Measurements from ENCODE around the gene ZNF570. TPM values are rescaled to one million over a fixed set of nuclear protein-coding genes. Genes with fewer than 3 reads are reported as not detected.

The ZNF570 gene
- total RNA-seq, 2 donors from 2014 or later, result 10.5 to 11.8 TPM

DNA sequence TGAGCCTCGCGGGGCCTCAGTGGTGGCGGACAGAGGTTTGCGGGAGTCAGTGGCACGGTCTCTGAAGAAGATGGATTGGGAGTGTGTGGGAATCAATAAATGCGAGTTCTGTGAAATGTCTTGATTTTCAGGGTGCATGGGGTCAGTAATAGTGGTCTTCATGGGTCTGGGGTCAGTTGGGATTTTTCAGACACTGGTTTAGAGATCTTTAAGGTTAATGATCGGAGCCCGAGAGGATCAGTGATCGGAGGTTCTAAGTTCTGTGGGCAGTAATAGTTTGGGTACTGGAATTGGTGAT, 38.0 kb downstream of the ZNF570 start:
- no peak overlapping the region for H3K4me3 Mint-ChIP-seq
- H3K27me3 Mint-ChIP-seq, result no peaks in the 10 kb centered on the region
- peaks cover 8% of the 10 kb centered on the region for H3K36me3 Mint-ChIP-seq (ENCODE audit: low read depth)
- ATAC-seq, result no peak
- no peak overlapping the region for H3K27ac Mint-ChIP-seq
- no peak for DNase-seq
- peaks cover 3% of the 10 kb centered on the region for H3K9me3 ChIP-seq (ENCODE audit: control insufficient read depth, low read length, poor library complexity, severe bottlenecking)
- H3K4me1 Mint-ChIP-seq, result no peaks in the 10 kb centered on the region

DNA sequence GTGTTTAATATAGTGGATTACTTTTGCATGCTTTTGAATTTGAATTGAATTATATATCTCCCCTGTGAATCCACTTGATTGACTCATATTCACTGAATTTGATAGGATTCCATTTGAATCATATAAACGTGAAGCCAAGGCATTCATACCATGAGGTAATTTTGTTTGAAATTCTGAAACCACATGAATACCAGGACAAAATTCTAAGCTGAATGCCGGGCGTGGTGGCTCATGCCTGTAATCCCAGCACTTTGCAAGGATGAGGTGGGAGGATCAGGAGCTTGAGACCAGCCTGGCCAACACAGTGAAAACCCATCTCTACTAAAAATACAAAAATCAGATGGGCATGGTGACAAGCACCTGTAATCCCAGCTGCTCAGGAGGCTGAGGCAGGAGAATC, 42.0 kb downstream of the ZNF570 start:
- H3K9me3 ChIP-seq (ENCODE audit: control insufficient read depth, low read length, poor library complexity, severe bottlenecking), result no peaks in the 10 kb centered on the region
- Mint-ChIP-seq H3K4me3 (no peak overlapping the region), H3K36me3 (ENCODE audit: low read depth) (peaks cover 15% of the 10 kb centered on the region), H3K4me1 (no peaks in the 10 kb centered on the region), H3K27ac (no peak overlapping the region), H3K27me3 (no peaks in the 10 kb centered on the region)
- ATAC-seq (no peak), DNase-seq (no peak)

DNA sequence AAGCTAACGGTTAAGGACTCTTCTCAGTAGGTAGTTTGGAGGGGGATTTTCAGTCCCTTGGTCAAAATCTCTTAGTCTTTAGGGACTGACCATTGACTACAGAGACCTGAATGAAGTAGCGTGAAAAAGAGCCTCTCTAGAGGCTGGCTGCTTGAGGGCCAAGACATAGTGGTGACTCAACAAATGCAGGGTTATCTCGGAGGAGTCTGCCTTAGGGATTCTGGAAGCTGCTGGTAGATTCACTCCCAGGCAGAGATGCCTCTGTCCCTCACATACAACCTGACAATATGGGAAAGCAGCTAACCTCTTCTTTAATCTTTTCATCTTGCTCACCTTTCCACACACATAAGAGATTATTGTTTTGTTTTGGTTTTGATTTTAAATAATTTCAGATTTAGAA, 42.7 kb downstream of the ZNF570 start:
- H3K36me3 Mint-ChIP-seq (ENCODE audit: low read depth), result peaks cover 15% of the 10 kb centered on the region
- DNase-seq (no peak), ATAC-seq (no peak)
- no peaks in the 10 kb centered on the region for H3K27me3 Mint-ChIP-seq
- no peak overlapping the region for H3K4me3 Mint-ChIP-seq
- H3K4me1 Mint-ChIP-seq, result no peaks in the 10 kb centered on the region
- H3K9me3 ChIP-seq (ENCODE audit: control insufficient read depth, low read length, poor library complexity, severe bottlenecking), result no peaks in the 10 kb centered on the region
- H3K27ac Mint-ChIP-seq, result no peak overlapping the region

DNA sequence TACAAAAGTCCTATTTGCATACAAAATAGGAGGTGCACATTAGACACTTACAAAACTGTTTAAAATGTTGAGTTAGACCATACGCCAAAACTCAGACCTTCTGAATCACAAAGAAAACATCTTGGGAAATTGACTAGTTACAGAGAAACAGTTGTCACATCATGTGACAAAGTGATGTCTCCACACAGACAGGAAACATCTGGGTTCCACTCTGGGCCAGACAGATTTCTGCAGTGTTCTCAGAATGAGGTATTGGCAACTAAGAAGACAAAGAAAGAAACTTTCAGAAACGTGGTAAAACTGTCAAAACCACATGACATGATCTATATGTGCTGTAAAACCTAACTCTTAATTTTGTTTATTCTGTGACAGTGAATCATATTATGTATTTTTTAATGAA, 44.2 kb downstream of the ZNF570 start:
- Mint-ChIP-seq H3K27me3 (no peaks in the 10 kb centered on the region), H3K27ac (no peak overlapping the region), H3K36me3 (ENCODE audit: low read depth) (peaks cover 15% of the 10 kb centered on the region), H3K4me3 (no peak overlapping the region), H3K4me1 (no peaks in the 10 kb centered on the region)
- H3K9me3 ChIP-seq (ENCODE audit: control insufficient read depth, low read length, poor library complexity, severe bottlenecking), result no peaks in the 10 kb centered on the region
- ATAC-seq (no peak), DNase-seq (no peak)

DNA sequence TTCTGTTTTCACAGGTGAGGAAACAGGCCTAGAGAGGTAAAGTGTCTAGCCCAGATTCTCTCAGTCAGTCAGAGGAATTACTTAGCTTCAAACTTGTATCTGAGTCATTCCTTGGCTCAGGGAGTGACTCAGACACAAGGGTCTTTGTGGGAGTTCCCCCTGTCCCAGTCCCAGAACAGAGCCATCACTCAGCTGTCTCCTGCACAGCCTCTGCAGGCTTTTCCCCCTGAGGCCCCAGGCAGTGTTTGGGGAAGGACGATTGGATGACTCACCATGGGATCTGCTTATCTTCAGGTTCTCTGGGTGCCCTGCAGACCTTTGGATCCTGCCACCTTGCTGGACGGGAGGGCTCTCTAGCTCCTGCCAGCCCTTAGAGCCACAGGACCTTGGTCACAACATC, 50.7 kb downstream of the ZNF570 start:
- ATAC-seq (no peak), DNase-seq (no peak)
- peaks cover 6% of the 10 kb centered on the region for H3K9me3 ChIP-seq (ENCODE audit: control insufficient read depth, low read length, poor library complexity, severe bottlenecking)
- H3K27me3 Mint-ChIP-seq, result no peaks in the 10 kb centered on the region
- H3K4me3 Mint-ChIP-seq, result no peak overlapping the region
- no peaks in the 10 kb centered on the region for H3K4me1 Mint-ChIP-seq
- no peak overlapping the region for H3K27ac Mint-ChIP-seq
- peaks cover 14% of the 10 kb centered on the region for H3K36me3 Mint-ChIP-seq (ENCODE audit: low read depth)

DNA sequence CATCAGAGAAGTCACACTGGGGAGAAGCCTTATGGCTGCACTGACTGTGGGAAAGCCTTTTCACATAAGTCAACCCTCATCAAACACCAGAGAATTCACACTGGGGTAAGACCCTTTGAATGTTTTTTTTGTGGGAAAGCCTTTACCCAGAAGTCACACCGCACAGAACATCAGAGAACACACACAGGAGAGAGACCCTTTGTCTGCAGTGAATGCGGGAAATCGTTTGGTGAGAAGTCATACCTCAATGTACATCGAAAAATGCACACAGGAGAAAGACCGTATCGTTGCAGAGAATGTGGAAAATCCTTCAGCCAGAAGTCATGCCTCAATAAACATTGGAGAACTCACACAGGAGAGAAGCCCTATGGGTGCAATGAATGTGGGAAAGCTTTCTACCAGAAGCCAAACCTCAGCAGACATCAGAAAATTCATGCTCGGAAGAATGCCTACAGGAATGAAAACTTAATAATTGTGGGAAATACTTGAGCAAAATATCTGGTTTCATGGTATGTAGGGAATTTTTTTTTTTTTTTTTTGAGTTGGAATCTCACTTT, 68.3 kb downstream of the ZNF570 start:
- DNase-seq (no peak), ATAC-seq (no peak)
- peaks cover 39% of the 10 kb centered on the region for H3K9me3 ChIP-seq (ENCODE audit: control insufficient read depth, low read length, poor library complexity, severe bottlenecking)
- Mint-ChIP-seq H3K4me3 (no peak overlapping the region), H3K27me3 (no peaks in the 10 kb centered on the region), H3K4me1 (no peaks in the 10 kb centered on the region), H3K36me3 (ENCODE audit: low read depth) (peaks cover 12% of the 10 kb centered on the region), H3K27ac (no peak overlapping the region)

Other genes with a start within 250 kb of the ZNF570 start
- gene ZNF527, start 98.3 kb upstream of the ZNF570 start, total RNA-seq, result 1 to 10 TPM; 9.0 to 9.2 TPM
- gene ZNF569, start 1.9 kb upstream of the ZNF570 start, total RNA-seq, result 1 to 10 TPM; 7.2 to 8.6 TPM
- 1 to 10 TPM; 4.2 to 5.4 TPM for gene ZNF793, start 37.6 kb downstream of the ZNF570 start, total RNA-seq
- 10 to 100 TPM; 11.0 to 11.4 TPM for gene ZNF571, start 125.4 kb downstream of the ZNF570 start, total RNA-seq
- gene ZNF540, start 125.5 kb downstream of the ZNF570 start, total RNA-seq, result 1 to 10 TPM; 7.5 to 9.8 TPM
- gene ZFP30, start 186.1 kb downstream of the ZNF570 start, total RNA-seq, result 10 to 100 TPM in 1 of 2 donors, 1 to 10 TPM in 1; 5.1 to 11.2 TPM